Activated T-helper 2 cell treated with anti-CD3 and anti-CD28 coated beads, Interferon-gamma antibody, Interleukin-2, Interleukin-4, amounts not matched to agents 10 μg/mL and 5 μg/mL and 100 μg/mL, durations not matched to agents 14 hours and 24 hours and 36 hours (primary cell): ENCODE measurements around the gene KLRF1. TPM values are rescaled to one million over a fixed set of nuclear protein-coding genes. Genes with fewer than 3 reads are reported as not detected.

Experiments used
- DNase-seq: peaks from one replicate; pipeline ENCODE4 v3.0.0; 2021; ENCODE audit warnings: low spot score
- H3K27ac Mint-ChIP-seq: one replicate; pipeline ENCODE4 v1.8.0; 2021; ENCODE audit warnings: mixed read lengths
- H3K27me3 Mint-ChIP-seq: one replicate; pipeline ENCODE4 v1.8.0; 2021; ENCODE audit warnings: low read depth, mixed read lengths
- H3K36me3 Mint-ChIP-seq: one replicate; pipeline ENCODE4 v1.8.0; 2021; ENCODE audit warnings: low read depth, mixed read lengths
- H3K4me1 Mint-ChIP-seq: one replicate; pipeline ENCODE4 v1.8.0; 2021; ENCODE audit warnings: low read depth, mixed read lengths
- H3K4me3 Mint-ChIP-seq: one replicate; pipeline ENCODE4 v1.8.0; 2021; ENCODE audit warnings: low read depth, mild to moderate bottlenecking, moderate library complexity, mixed read lengths
- H3K9me3 Mint-ChIP-seq: one replicate; pipeline ENCODE4 v1.8.0; 2021; ENCODE audit warnings: mixed read lengths
- intact Hi-C: fragments of 100-400 bp; cut with micrococcal nuclease; formaldehyde crosslinking; loops from one replicate; pipeline ENCODE4 v1.15.1; 2023
- total RNA-seq: library from RNA; stranded (reverse); gene quantifications from 2 replicates; pipeline ENCODE4 v1.2.3, GENCODE V29; 2022

KLRF1 gene
- total RNA-seq, 1 donor from 2014 or later = not detected

- intact Hi-C loops = no loop called here
- DNase-seq = no peak
- H3K36me3 Mint-ChIP-seq = no peaks in the 10 kb centered on the region
- no peaks in the 10 kb centered on the region for H3K9me3 Mint-ChIP-seq
- H3K27ac Mint-ChIP-seq = no peak overlapping the region
- peaks cover 21% of the 10 kb centered on the region for H3K4me1 Mint-ChIP-seq
- peaks cover 8% of the 10 kb centered on the region for H3K27me3 Mint-ChIP-seq
- H3K4me3 Mint-ChIP-seq = no peak overlapping the region
Measured at GRCh38 chr12:9881988-9882387, 54.7 kb downstream of the KLRF1 start.

- no peaks in the 10 kb centered on the region for H3K9me3 Mint-ChIP-seq
- no peaks in the 10 kb centered on the region for H3K36me3 Mint-ChIP-seq
- no peak for DNase-seq
- no peak overlapping the region for H3K27ac Mint-ChIP-seq
- H3K4me3 Mint-ChIP-seq = no peak overlapping the region
- H3K27me3 Mint-ChIP-seq = peaks cover 9% of the 10 kb centered on the region
- intact Hi-C loops = no loop called here
- peaks cover 16% of the 10 kb centered on the region for H3K4me1 Mint-ChIP-seq
Measured at GRCh38 chr12:9883175-9883574, 55.9 kb downstream of the KLRF1 start.

GRCh38 chr12:9888665-9889273 lies 61.5 kb downstream of the KLRF1 start:
- Mint-ChIP-seq H3K9me3 (no peaks in the 10 kb centered on the region), H3K27ac (no peak overlapping the region), H3K4me3 (no peak overlapping the region), H3K27me3 (peaks cover 19% of the 10 kb centered on the region), H3K36me3 (no peaks in the 10 kb centered on the region), H3K4me1 (peaks cover 3% of the 10 kb centered on the region)
- intact Hi-C loops = no loop called here
- DNase-seq = no peak

Other genes with a start within 250 kb of the KLRF1 start
- 0.32 TPM in 1 of 2 replicates, not detected in the other for gene KLRB1, start 219.6 kb upstream of the KLRF1 start, total RNA-seq
- 350 and 351 TPM in 2 replicates for gene CLEC2D, start 157.8 kb upstream of the KLRF1 start, total RNA-seq
- 16.8 and 17.2 TPM in 2 replicates for gene CLECL1, start 94.4 kb upstream of the KLRF1 start, total RNA-seq
- gene CD69, start 66.6 kb upstream of the KLRF1 start, total RNA-seq = 70.9 and 72.2 TPM in 2 replicates
- gene CLEC2B, start 41.9 kb downstream of the KLRF1 start, total RNA-seq = 5.0 and 5.1 TPM in 2 replicates
- not detected in 2 replicates for gene KLRF2, start 54.0 kb downstream of the KLRF1 start, total RNA-seq
- gene CLEC2A, start 104.9 kb downstream of the KLRF1 start, total RNA-seq = not detected in 2 replicates
- 0.30 and 0.32 TPM in 2 replicates for gene CLEC12A, start 143.9 kb downstream of the KLRF1 start, total RNA-seq
- not detected in 2 replicates for gene CLEC1B, start 171.6 kb downstream of the KLRF1 start, total RNA-seq
- not detected in 2 replicates for gene CLEC12B, start 183.1 kb downstream of the KLRF1 start, total RNA-seq
- not detected in 2 replicates for gene CLEC9A, start 203.2 kb downstream of the KLRF1 start, total RNA-seq